Smooth muscle cell (in vitro differentiated cells): Measurements from ENCODE around the gene SOCS1. TPM values are rescaled to one million over a fixed set of nuclear protein-coding genes. Genes with fewer than 3 reads are reported as not detected.

ENCODE experiments used
- DNase-seq: peaks from one replicate; lab custom pipeline; 2025; ENCODE audit not compliant: unreplicated experiment; lab: John Stamatoyannopoulos, UW
- H2AFZ ChIP-seq: fragments of 200-600 bp; sonication (generic); 2 replicates; pipeline ENCODE4 v1.6.0; 2016; ENCODE audit warnings: antibody characterized with exemption, low read depth, mild to moderate bottlenecking
- H3F3A ChIP-seq: fragments of 200-600 bp; sonication (generic); 2 replicates; pipeline ENCODE4 v1.6.0; 2017; ENCODE audit warnings: antibody characterized with exemption, low read depth
- H3K27ac ChIP-seq: fragments of 200-600 bp; sonication (generic); 2 replicates; pipeline ENCODE4 v1.5.1; 2016; ENCODE audit warnings: low read depth, mild to moderate bottlenecking
- H3K27me3 ChIP-seq: fragments of 200-600 bp; sonication (generic); 2 replicates; pipeline ENCODE4 v1.6.1; 2016; ENCODE audit warnings: low read depth, mild to moderate bottlenecking
- H3K36me3 ChIP-seq: fragments of 200-600 bp; sonication (generic); 2 replicates; pipeline ENCODE4 v1.5.1; 2016; ENCODE audit warnings: low read depth
- H3K4me1 ChIP-seq: fragments of 200-600 bp; sonication (generic); 2 replicates; pipeline ENCODE4 v1.5.1; 2016; ENCODE audit warnings: low read depth
- H3K4me2 ChIP-seq: fragments of 200-600 bp; sonication (generic); 2 replicates; pipeline ENCODE4 v1.6.0; 2016; ENCODE audit warnings: mild to moderate bottlenecking
- H3K4me3 ChIP-seq: fragments of 200-600 bp; sonication (generic); 2 replicates; pipeline ENCODE4 v1.5.1; 2016; ENCODE audit warnings: mild to moderate bottlenecking
- H3K79me2 ChIP-seq: fragments of 200-600 bp; sonication (generic); 2 replicates; pipeline ENCODE4 v1.6.0; 2016; ENCODE audit warnings: low read depth, mild to moderate bottlenecking
- H3K9ac ChIP-seq: fragments of 200-600 bp; sonication (generic); 2 replicates; pipeline ENCODE4 v1.6.0; 2016; ENCODE audit warnings: low read depth
- H3K9me3 ChIP-seq: fragments of 200-600 bp; sonication (generic); replicated peaks from 2 replicates; pipeline ENCODE4 v1.5.1; 2016; ENCODE audit warnings: low read depth
- H4K20me1 ChIP-seq: fragments of 200-600 bp; sonication (generic); 2 replicates; pipeline ENCODE4 v1.6.0; 2016; ENCODE audit warnings: low read depth
- CTCF ChIP-seq: fragments of 200-600 bp; sonication (generic); IDR thresholded peaks from 2 replicates; pipeline ENCODE4 v1.5.1; 2017; ENCODE audit warnings: borderline replicate concordance, mild to moderate bottlenecking, antibody characterized with exemption; ENCODE audit not compliant: insufficient read depth, poor library complexity, severe bottlenecking
- WGBS: methylation state at CpG from one replicate; pipeline ENCODE4 v1.1.7; 2016; ENCODE audit warnings: low lambda C conversion rate; 5-methylcytosine and 5-hydroxymethylcytosine counted together
- polyA plus RNA-seq: library from polyadenylated mRNA; unstranded; fragments of >200 nt; fragmentation: Nextera tagmentation; extraction: Ambion mirVana; gene quantifications from 2 replicates; pipeline ENCODE4 v1.2.1, GENCODE V29; 2016
- total RNA-seq: library from RNA; depleted of rRNA; stranded (reverse); fragments of >200 nt; gene quantifications from 2 replicates; pipeline ENCODE4 v1.2.3, GENCODE V29; 2014

The SOCS1 gene
- total and polyA plus RNA-seq, 2 experiments from 2014 or later = 6.1 to 18.7 TPM

DNA sequence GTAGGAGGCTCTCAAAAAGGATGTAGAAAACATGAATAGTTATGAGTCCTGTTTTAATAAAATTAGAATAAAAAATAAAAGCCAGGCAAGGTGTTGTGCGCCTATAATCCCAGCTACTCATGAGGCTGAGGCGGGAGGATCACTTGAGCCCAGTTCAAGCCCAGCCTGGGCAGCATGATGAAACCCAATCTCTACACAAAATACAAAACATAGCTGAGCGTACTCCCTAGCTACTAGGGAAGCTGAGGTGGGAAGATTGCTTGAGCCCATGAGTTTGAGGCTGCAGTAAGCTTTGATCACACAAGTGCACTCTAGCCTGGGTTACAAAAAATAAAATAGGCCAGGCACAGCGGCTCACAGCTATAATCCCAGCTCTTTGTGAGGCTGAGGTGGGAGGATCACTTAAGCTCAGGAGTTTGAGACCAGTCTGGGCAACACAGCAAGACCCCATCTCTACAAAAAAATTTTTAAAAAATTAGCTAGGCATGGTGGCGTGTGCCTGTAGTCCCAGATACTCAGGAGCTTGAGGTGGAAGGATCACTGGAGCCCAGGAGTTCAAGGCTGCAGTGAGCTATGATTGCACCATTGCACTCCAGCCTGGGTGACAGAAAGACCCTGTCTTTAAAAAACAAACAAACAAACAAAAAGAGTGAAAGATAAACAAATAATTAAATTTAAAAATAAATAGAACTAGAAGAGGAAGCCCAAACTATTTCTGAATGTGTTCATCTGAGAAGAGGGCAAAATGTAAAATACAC, 42.3 kb upstream of the SOCS1 start:
- Histone ChIP-seq H3K9ac (no peak overlapping the region), H3K27ac (no peak overlapping the region), H3F3A (no peaks in the 10 kb centered on the region), H3K4me2 (peak overlapping the region; percentile 67), H3K9me3 (no peaks in the 10 kb centered on the region), H3K79me2 (no peaks in the 10 kb centered on the region), H3K36me3 (no peaks in the 10 kb centered on the region), H4K20me1 (no peaks in the 10 kb centered on the region), H3K4me1 (no peaks in the 10 kb centered on the region), H3K4me3 (no peak overlapping the region), H2AFZ (no peak overlapping the region), H3K27me3 (no peaks in the 10 kb centered on the region)
- WGBS = 94% methylated on average over 5 of the region's 5 CpGs
- no peak for TF ChIP-seq CTCF
- no peak for DNase-seq

DNA sequence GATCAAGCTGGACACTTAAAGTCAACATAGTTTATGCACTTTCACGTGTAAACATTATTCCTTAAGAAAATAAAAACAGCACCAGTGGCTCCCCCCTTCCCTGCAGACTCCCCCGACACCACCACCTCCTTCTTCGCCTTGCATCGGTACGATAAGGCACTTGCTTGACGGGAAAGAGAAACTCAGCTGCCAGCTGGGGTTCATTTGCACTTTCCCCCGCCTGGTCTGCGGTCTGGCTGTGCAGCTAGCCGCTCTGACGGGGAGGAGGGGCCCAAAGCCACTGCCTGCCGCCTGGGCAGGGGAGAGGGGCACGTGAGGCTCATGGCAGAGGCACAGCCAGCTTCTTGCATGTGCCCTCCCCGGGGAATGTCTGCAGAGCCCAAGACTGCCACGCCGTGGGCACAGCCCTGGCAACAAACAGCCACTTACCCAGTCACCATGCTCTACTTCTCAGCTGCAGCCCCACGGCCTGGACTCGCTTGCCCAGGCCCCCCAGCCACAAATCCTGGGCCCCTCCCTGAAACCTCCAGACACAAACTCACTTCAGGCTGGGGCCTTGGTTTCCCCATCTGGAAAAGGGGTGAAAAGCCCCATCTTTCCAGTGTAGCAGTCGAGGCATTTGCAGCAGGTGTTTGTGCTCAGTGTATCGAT, 41.6 kb upstream of the SOCS1 start:
- H2AFZ ChIP-seq = no peak overlapping the region
- H3K79me2 ChIP-seq = no peaks in the 10 kb centered on the region
- TF ChIP-seq CTCF = no peak
- DNase-seq = peak; percentile 11
- H3F3A ChIP-seq = no peaks in the 10 kb centered on the region
- no peaks in the 10 kb centered on the region for H3K4me1 ChIP-seq
- H3K9me3 ChIP-seq = no peaks in the 10 kb centered on the region
- no peaks in the 10 kb centered on the region for H3K27me3 ChIP-seq
- H3K36me3 ChIP-seq = no peaks in the 10 kb centered on the region
- no peaks in the 10 kb centered on the region for H4K20me1 ChIP-seq
- WGBS = 22% methylated on average over 19 of the region's 19 CpGs
- H3K4me3 ChIP-seq = no peak overlapping the region
- no peak overlapping the region for H3K9ac ChIP-seq
- peak overlapping the region; percentile 67 for H3K4me2 ChIP-seq
- H3K27ac ChIP-seq = no peak overlapping the region

- H4K20me1 ChIP-seq = no peaks in the 10 kb centered on the region
- no peaks in the 10 kb centered on the region for H3K36me3 ChIP-seq
- peak overlapping the region; percentile 2 for H2AFZ ChIP-seq
- no peak overlapping the region for H3K27ac ChIP-seq
- H3K4me2 ChIP-seq = peak overlapping the region; percentile 67
- 18% methylated on average over 10 of the region's 10 CpGs for WGBS
- no peaks in the 10 kb centered on the region for H3K4me1 ChIP-seq
- no peaks in the 10 kb centered on the region for H3K27me3 ChIP-seq
- no peak overlapping the region for H3K9ac ChIP-seq
- no peak for DNase-seq
- H3K79me2 ChIP-seq = no peaks in the 10 kb centered on the region
- no peak overlapping the region for H3K4me3 ChIP-seq
- no peaks in the 10 kb centered on the region for H3F3A ChIP-seq
- TF ChIP-seq CTCF = no peak
- no peaks in the 10 kb centered on the region for H3K9me3 ChIP-seq
These were observed 40.9 kb upstream of the SOCS1 start for GRCh38 chr16:11296706-11297491.
